Thyroid gland (tissue), 4 donors: ENCODE measurements around the gene EIF4G1. TPM values are rescaled to one million over a fixed set of nuclear protein-coding genes. Genes with fewer than 3 reads are reported as not detected.
A peak's percentile ranks its signal among the peaks of the same experiment; 100 is the strongest.
"Not testable (repeated sequence)": the region's sequence is repeated elsewhere in the genome, so short reads cannot be mapped to it uniquely, and the experiment has no call there.

Experiments
- DNase-seq, 2 donors: peaks; one replicate each; pipeline ENCODE4 v3.0.0-alpha.2; 2019
- H3K27ac ChIP-seq, 3 donors: fragments of 200-600 bp; sonication (generic); 1 replicate in 2 of 3; 2 replicates in 1 of 3; pipeline ENCODE4 v1.5.1; 2016 to 2019; ENCODE audit warnings: mild to moderate bottlenecking in 1 of 3, moderate library complexity in 1 of 3
- H3K27me3 ChIP-seq: fragments of 200-600 bp; sonication (generic); one replicate; pipeline ENCODE4 v1.5.1; 2019
- H3K36me3 ChIP-seq, 2 donors: fragments of 200-600 bp; sonication (generic); one replicate each; pipeline ENCODE4 v1.5.1; 2016 to 2019
- H3K4me1 ChIP-seq, 2 donors: fragments of 200-600 bp; sonication (generic); one replicate each; pipeline ENCODE4 v1.5.1; 2017 to 2019
- H3K4me3 ChIP-seq, 3 donors: fragments of 200-600 bp; sonication (generic); replicated peaks in 1 of 3; 1 replicate in 2 of 3; 2 replicates in 1 of 3; pipeline ENCODE4 v1.5.1; 2016; ENCODE audit warnings: mild to moderate bottlenecking in 1 of 3
- H3K9me3 ChIP-seq: fragments of 200-600 bp; sonication (generic); one replicate; pipeline ENCODE4 v1.5.1; 2017
- CTCF ChIP-seq, 6 experiments: fragments of 200-600 bp in 3 of 6; fragments of 450-650 bp in 3 of 6; sonication (generic) in 3 of 6; IDR thresholded peaks; one replicate each; pipeline ENCODE4 v1.5.1; 2016 to 2019; ENCODE audit warnings: antibody characterized with exemption in 6 of 6, mild to moderate bottlenecking in 2 of 6, inconsistent platforms in 1 of 6, moderate library complexity in 1 of 6
- POLR2A ChIP-seq, 2 donors: fragments of 450-650 bp; IDR thresholded peaks; one replicate each; pipeline ENCODE4 v1.6.1; 2017; ENCODE audit warnings: antibody characterized with exemption in 2 of 2, mild to moderate bottlenecking in 2 of 2, moderate library complexity in 1 of 2
- WGBS, 2 donors: methylation state at CpG; one replicate each; pipeline ENCODE4 v1.1.5; 2017; 5-methylcytosine and 5-hydroxymethylcytosine counted together
- intact Hi-C: fragments of 100-400 bp; cut with DNase I; formaldehyde crosslinking; loops from one replicate; pipeline ENCODE4 v1.15.1; 2023
- total RNA-seq, 4 donors: library from RNA; depleted of rRNA; stranded (reverse); fragments of >200 nt; gene quantifications; one replicate each; pipeline ENCODE4 v1.2.3, GENCODE V29; 2016

The EIF4G1 gene
- 100 to 1,000 TPM; 206 to 418 (median 348) TPM for total RNA-seq

GRCh38 chr3:184314363-184314699 is at the start of gene EIF4G1:
Gene EIF4G1 (plus strand): TSS chr3:184314606. CDS start chr3:184315797, 1,191 bp downstream.
- peak within 1 kb of the TSS; percentile 75 to 97 (median 96) for H3K27ac ChIP-seq
- intact Hi-C loops: no loop called here
- peaks cover 36% of the 10 kb centered on the region in 2 donors for H3K4me1 ChIP-seq
- H3K36me3 ChIP-seq: no peaks in the 10 kb centered on the region
- TF ChIP-seq POLR2A (IDR thresholded peaks at IDR 0.05) (peak in 1 of 2 donors; percentile 84), CTCF (IDR thresholded peaks at IDR 0.05) (peak in 1 of 6 experiments; percentile 5)
- H3K27me3 ChIP-seq: no peaks in the 10 kb centered on the region
- H3K4me3 ChIP-seq: peak within 1 kb of the TSS; percentile 27 to 86 (median 86)
- 0% methylated on average over 29 to 33 of the region's 40 CpGs for WGBS, 2 donors
- H3K9me3 ChIP-seq: no peaks in the 10 kb centered on the region
- DNase-seq: peak; percentile 95

- H3K9me3 ChIP-seq, intact Hi-C loops, H3K27ac ChIP-seq, H3K4me3 ChIP-seq, DNase-seq, H3K4me1 ChIP-seq, H3K36me3 ChIP-seq: not testable (repeated sequence)
- 82 to 94% methylated on average over 1 of the region's 1 CpG for WGBS, 2 donors
- peaks cover 10% of the 10 kb centered on the region for H3K27me3 ChIP-seq
Measured at GRCh38 chr3:184267249-184267648, 47.2 kb upstream of the EIF4G1 start.

GRCh38 chr3:184272269-184272668 is 42.1 kb upstream of the EIF4G1 start:
- no peak for TF ChIP-seq CTCF (IDR thresholded peaks at IDR 0.05)
- H3K4me3 ChIP-seq: no peak overlapping the region
- no peaks in the 10 kb centered on the region for H3K9me3 ChIP-seq
- H3K4me1 ChIP-seq: no peaks in the 10 kb centered on the region
- 58 to 68% methylated on average over 1 of the region's 1 CpG for WGBS, 2 donors
- H3K27ac ChIP-seq: no peak overlapping the region
- no peaks in the 10 kb centered on the region for H3K36me3 ChIP-seq
- DNase-seq: no peak
- intact Hi-C loops: no loop called here
- peaks cover 8% of the 10 kb centered on the region for H3K27me3 ChIP-seq

- H3K9me3 ChIP-seq: no peaks in the 10 kb centered on the region
- WGBS, 2 donors: 71 to 73% methylated on average over 12 of the region's 12 CpGs
- H3K36me3 ChIP-seq: no peaks in the 10 kb centered on the region
- no peak for DNase-seq
- intact Hi-C loops: no loop called here
- no peak overlapping the region for H3K4me3 ChIP-seq
- H3K27ac ChIP-seq: no peak overlapping the region
- no peak for TF ChIP-seq POLR2A (IDR thresholded peaks at IDR 0.05)
- TF ChIP-seq CTCF (IDR thresholded peaks at IDR 0.05): no peak
- H3K27me3 ChIP-seq: peaks cover 8% of the 10 kb centered on the region
- no peaks in the 10 kb centered on the region for H3K4me1 ChIP-seq
Measured at GRCh38 chr3:184275381-184275701, 39.1 kb upstream of the EIF4G1 start.

- Histone ChIP-seq H3K36me3 (no peaks in the 10 kb centered on the region), H3K9me3 (no peaks in the 10 kb centered on the region), H3K4me3 (no peak within 1 kb of the TSS), H3K27me3 (peaks cover 8% of the 10 kb centered on the region), H3K4me1 (no peaks in the 10 kb centered on the region), H3K27ac (no peak within 1 kb of the TSS)
- TF ChIP-seq CTCF (IDR thresholded peaks at IDR 0.05) (no peak), POLR2A (IDR thresholded peaks at IDR 0.05) (no peak)
- no peak for DNase-seq
- intact Hi-C loops: no loop called here
- 11 to 46% methylated on average over 10 to 21 of the region's 65 CpGs for WGBS, 2 donors
Measured at GRCh38 chr3:184275961-184276910, 38.2 kb upstream of the EIF4G1 start, which contains the start of gene ECE2. Gene ECE2 (plus strand): TSS chr3:184276022. CDS start chr3:184276154, 132 bp downstream.
